GM12878 (cell line): ENCODE results near the gene SPATA1. TPM values are rescaled to one million over a fixed set of nuclear protein-coding genes. Genes with fewer than 3 reads are reported as not detected.

Experiments
- ATAC-seq: fragments of 200-7000 bp; cut with Tn5 transposase; 3 replicates; pipeline ENCODE4 v1.9.1; 2020; ENCODE audit warnings: mild to moderate bottlenecking, moderate library complexity
- BruUV-seq: library from RNA; stranded (reverse); fragments of 400-500 nt; replicated peaks from 2 replicates; lab custom pipeline; 2021; lab: Mats Ljungman, UMichigan
- CTCF ChIA-PET: fragments of 300-600 bp; sonication (Branson Sonifier 250); formaldehyde crosslinking; extraction: SDS; loops from one replicate; lab custom pipeline; 2021; ENCODE audit warnings: inconsistent platforms; lab: Yijun Ruan, JAX
- POLR2A ChIA-PET: fragments of 350-600 bp; formaldehyde crosslinking; extraction: SDS; loops from one replicate; lab custom pipeline; 2021; ENCODE audit warnings: inconsistent platforms; lab: Charles Lee
- RAD21 ChIA-PET: fragments of 300-600 bp; sonication (Branson Sonifier 250); formaldehyde crosslinking; loops from one replicate; lab custom pipeline; 2023; ENCODE audit warnings: antibody characterized with exemption; ENCODE audit not compliant: unreplicated experiment; lab: Charles Lee
- SMC1A ChIA-PET: fragments of 300-600 bp; sonication (Branson Sonifier 250); formaldehyde crosslinking; loops from one replicate; lab custom pipeline; 2023; ENCODE audit not compliant: unreplicated experiment, uncharacterized antibody; lab: Charles Lee
- DNase-seq: peaks from one replicate; pipeline ENCODE4 v3.0.0-alpha.2; 2011; ENCODE audit warnings: low read depth, low spot score
- FAIRE-seq: peaks from 3 replicates; lab custom pipeline; 2011; peaks lifted over from hg19 to GRCh38; lab: Jason Lieb, UNC
- H2AFZ ChIP-seq: 2 replicates; pipeline ENCODE4 v1.6.0; 2011; ENCODE audit warnings: low read depth, low read length, control low read depth; ENCODE audit not compliant: control insufficient read depth
- H3K27ac ChIP-seq: 2 replicates; pipeline ENCODE4 v1.5.1; 2011; ENCODE audit warnings: control low read depth; ENCODE audit not compliant: control insufficient read depth, insufficient read depth
- H3K27me3 ChIP-seq, 2 experiments: replicated peaks in 1 of 2; 2 replicates each; pipeline versions ENCODE4 v1.6.0 to v1.6.1; 2011; ENCODE audit warnings: low read length in 1 of 2; ENCODE audit not compliant: control insufficient read depth in 2 of 2, insufficient read depth in 2 of 2
- H3K36me3 ChIP-seq, 2 experiments: 2 replicates each; pipeline ENCODE4 v1.5.1; 2011; ENCODE audit warnings: low read length in 1 of 2; ENCODE audit not compliant: control insufficient read depth in 2 of 2, insufficient read depth in 2 of 2
- H3K4me1 ChIP-seq: 2 replicates; pipeline ENCODE4 v1.6.1; 2011; ENCODE audit warnings: mild to moderate bottlenecking, low read length, moderate library complexity, mixed read lengths; ENCODE audit not compliant: control insufficient read depth, insufficient read depth
- H3K4me2 ChIP-seq: 2 replicates; pipeline ENCODE4 v1.6.0; 2011; ENCODE audit warnings: control low read depth; ENCODE audit not compliant: control insufficient read depth, insufficient read depth
- H3K4me3 ChIP-seq: fragments of 200-600 bp; sonication (generic); 2 replicates; pipeline ENCODE4 v1.5.1; 2016
- H3K79me2 ChIP-seq: 2 replicates; pipeline ENCODE4 v1.6.0; 2011; ENCODE audit warnings: low read length; ENCODE audit not compliant: control insufficient read depth, insufficient read depth
- H3K9ac ChIP-seq: 2 replicates; pipeline ENCODE4 v1.8.0; 2011; ENCODE audit warnings: low read length, control low read depth, mixed read lengths; ENCODE audit not compliant: control insufficient read depth, insufficient read depth
- H3K9me3 ChIP-seq: replicated peaks from 3 replicates; pipeline ENCODE4 v1.5.1; 2011; ENCODE audit warnings: mild to moderate bottlenecking, low read length; ENCODE audit not compliant: control insufficient read depth, insufficient read depth
- H4K20me1 ChIP-seq: 2 replicates; pipeline ENCODE4 v1.6.0; 2011; ENCODE audit not compliant: control insufficient read depth, insufficient read depth
- CEBPB ChIP-seq, 2 experiments: fragments of 150-350 bp in 1 of 2; IDR thresholded peaks; 2 replicates each; pipeline ENCODE4 v1.6.1; 2012 to 2014; ENCODE audit warnings: low read depth in 2 of 2, low read length in 2 of 2, borderline replicate concordance in 1 of 2, inconsistent platforms in 1 of 2
- CREB1 ChIP-seq: IDR thresholded peaks from 2 replicates; pipeline ENCODE4 v1.6.1; 2012; ENCODE audit warnings: low read depth, mild to moderate bottlenecking, inconsistent platforms
- E2F4 ChIP-seq: IDR thresholded peaks from 2 replicates; pipeline ENCODE4 v1.6.1; 2012; ENCODE audit warnings: low read depth, low read length, improper control_type of control experiment
- ELK1 ChIP-seq: IDR thresholded peaks from 2 replicates; pipeline ENCODE4 v1.6.1; 2012; ENCODE audit warnings: low read depth, low read length, improper control_type of control experiment
- ESRRA ChIP-seq: IDR thresholded peaks from 2 replicates; pipeline ENCODE4 v1.6.1; 2012; ENCODE audit warnings: mild to moderate bottlenecking, low read length, improper control_type of control experiment
- FOXM1 ChIP-seq: IDR thresholded peaks from 2 replicates; pipeline ENCODE4 v1.6.1; 2012; ENCODE audit warnings: low read depth, mild to moderate bottlenecking, inconsistent platforms, low read length, moderate library complexity
- IKZF1 ChIP-seq: fragments of 450-650 bp; conservative IDR thresholded peaks from 2 replicates; pipeline ENCODE4 v1.6.1; 2017; ENCODE audit warnings: antibody characterized with exemption, mild to moderate bottlenecking
- MTA2 ChIP-seq: fragments of 450-650 bp; IDR thresholded peaks from 2 replicates; pipeline ENCODE4 v1.6.1; 2016; ENCODE audit warnings: low read depth, mild to moderate bottlenecking, moderate library complexity
- NBN ChIP-seq: fragments of 450-650 bp; IDR thresholded peaks from 2 replicates; pipeline ENCODE4 v1.6.1; 2016
- PAX5 ChIP-seq: IDR thresholded peaks from 2 replicates; pipeline ENCODE4 v1.6.1; 2011; ENCODE audit warnings: low read depth, low read length, borderline replicate concordance
- RAD51 ChIP-seq: fragments of 450-650 bp; IDR thresholded peaks from 2 replicates; pipeline ENCODE4 v1.6.1; 2016; ENCODE audit warnings: moderate library complexity, mild to moderate bottlenecking, inconsistent platforms
- RCOR1 ChIP-seq: conservative IDR thresholded peaks from 2 replicates; pipeline ENCODE4 v1.6.1; 2012; ENCODE audit warnings: low read depth, low read length, improper control_type of control experiment
- RFX5 ChIP-seq: IDR thresholded peaks from 2 replicates; pipeline ENCODE4 v1.6.1; 2011; ENCODE audit warnings: low read depth, low read length, improper control_type of control experiment
- SMARCA5 ChIP-seq: fragments of 450-650 bp; IDR thresholded peaks from 2 replicates; pipeline ENCODE4 v1.6.1; 2017; ENCODE audit warnings: mild to moderate bottlenecking
- SUZ12 ChIP-seq: fragments of 200-600 bp; sonication (generic); IDR thresholded peaks from one replicate; pipeline ENCODE4 v1.6.1; 2018; ENCODE audit warnings: antibody characterized with exemption, mild to moderate bottlenecking; ENCODE audit not compliant: unreplicated experiment
- TCF12 ChIP-seq: IDR thresholded peaks from 2 replicates; pipeline ENCODE4 v1.6.1; 2011; ENCODE audit warnings: low read depth, mild to moderate bottlenecking, low read length
- ZBTB33 ChIP-seq: fragments of 450-650 bp; IDR thresholded peaks from 2 replicates; pipeline ENCODE4 v1.6.1; 2017; ENCODE audit warnings: mild to moderate bottlenecking
- WGBS: methylation state at CpG from one replicate; pipeline ENCODE4 v1.1.6; 2016; ENCODE audit warnings: low lambda C conversion rate; ENCODE audit not compliant: insufficient replicate concordance, insufficient coverage; ENCODE audit errors: missing lambda C conversion rate; 5-methylcytosine and 5-hydroxymethylcytosine counted together
- in situ Hi-C: fragments of 300-500 bp; cut with MboI; formaldehyde crosslinking; loops from 9 replicates; pipeline ENCODE4 v1.14.3; 2018; ENCODE audit warnings: mixed read lengths
- intact Hi-C: fragments of 100-400 bp; cut with micrococcal nuclease; formaldehyde crosslinking; loops from one replicate; pipeline ENCODE4 v1.14.2; 2022; ENCODE audit not compliant: unreplicated experiment
- polyA plus RNA-seq, 11 experiments: library from polyadenylated mRNA; depleted of rRNA in 4 of 11; unstranded in 6 of 11; stranded (reverse) in 5 of 11; fragments of >200 nt; fragmentation: Nextera tagmentation in 4 of 11; fragmentation: Illumina TruSeq in 1 of 11; extraction: Ambion mirVana in 4 of 11; extraction: Trizol in 1 of 11; gene quantifications; 1 replicate in 1 of 11; 2 replicates in 10 of 11; pipeline versions ENCODE4 v1.2.1 to v1.2.3, GENCODE V29; 2011 to 2016; ENCODE audit warnings: inconsistent platforms in 2 of 11, missing spikeins in 2 of 11, low read depth in 1 of 11
- total RNA-seq, 4 experiments: library from RNA; depleted of rRNA in 3 of 4; stranded (reverse); fragments of >200 nt in 3 of 4; fragmentation: Illumina TruSeq in 1 of 4; extraction: Trizol in 1 of 4; gene quantifications; 2 replicates each; pipeline versions ENCODE4 v1.2.1 to v1.2.3, GENCODE V29; 2013 to 2021

The SPATA1 gene
- total and polyA plus RNA-seq, 10 of the 15 experiments (the other 5 are each of a cell fraction or from before 2014, with no cell fraction given) = 0.74 to 2.4 (median 1.9) TPM

- no peaks in the 10 kb centered on the region for H3K36me3 ChIP-seq
- RAD21 ChIA-PET = no interaction called here
- no peak overlapping the region for H3K27ac ChIP-seq
- DNase-seq (no peak), FAIRE-seq (no peak), ATAC-seq (no peak)
- no peak overlapping the region for H3K4me2 ChIP-seq
- in situ Hi-C loops = no loop called here
- 100% methylated on average over 1 of the region's 1 CpG for WGBS
- intact Hi-C loops = no loop called here
- POLR2A ChIA-PET = no interaction called here
- TF ChIP-seq ZBTB33 = no peak
- no peak for TF ChIP-seq CEBPB (IDR thresholded peaks at IDR 0.05; ENCODE audit: borderline replicate concordance in 1 of 2, low read depth in 2 of 2, low read length in 2 of 2)
- TF ChIP-seq ELK1 = no peak
- TF ChIP-seq PAX5 = no peak
- TF ChIP-seq ESRRA = no peak
- no peak for TF ChIP-seq RAD51
- no peak for TF ChIP-seq SUZ12
- TF ChIP-seq NBN = no peak
- TF ChIP-seq SMARCA5 = no peak
- TF ChIP-seq IKZF1 = no peak
- TF ChIP-seq FOXM1 = no peak
- no peak for TF ChIP-seq RCOR1
- no peak for TF ChIP-seq TCF12
- TF ChIP-seq CREB1 = no peak
- TF ChIP-seq RFX5 = no peak
- TF ChIP-seq E2F4 = no peak
- TF ChIP-seq MTA2 = no peak
- SMC1A ChIA-PET = interaction anchor here (0.8 to 1.6 kb wide), 3 partner anchors 12 to 27 kb away, joined by 3 read pairs; no protein-coding TSS in a partner anchor
- no peak overlapping the region for H3K9ac ChIP-seq
- H3K4me3 ChIP-seq = no peak overlapping the region
- H3K4me1 ChIP-seq = peaks cover 28% of the 10 kb centered on the region
- no TSS peak for BruUV-seq
- H3K27me3 ChIP-seq = no peaks in the 10 kb centered on the region
- H2AFZ ChIP-seq = no peak overlapping the region
- no peaks in the 10 kb centered on the region for H4K20me1 ChIP-seq
- no peaks in the 10 kb centered on the region for H3K79me2 ChIP-seq
- CTCF ChIA-PET = interaction anchor here (0.9 kb wide), 1 partner anchor 154 kb away, joined by 3 read pairs; no protein-coding TSS in a partner anchor
- no peaks in the 10 kb centered on the region; the same call in 2 of the 3 replicates for H3K9me3 ChIP-seq
Observed at GRCh38 chr1:84597011-84597410, 90.8 kb downstream of the SPATA1 start.
